CD4-positive, alpha-beta T cell (primary cell): ENCODE results near the gene AMBRA1. TPM values are rescaled to one million over a fixed set of nuclear protein-coding genes. Genes with fewer than 3 reads are reported as not detected.

Experiments used
- ATAC-seq: fragments of 200-7000 bp; cut with Tn5 transposase; one replicate; pipeline ENCODE4 v1.10.0; 2022; ENCODE audit warnings: mild to moderate bottlenecking; ENCODE audit not compliant: poor library complexity
- CTCF ChIA-PET: fragments of 350-600 bp; sonication (Branson Sonifier 250); formaldehyde crosslinking; loops from one replicate; lab custom pipeline; 2021; ENCODE audit warnings: antibody characterized with exemption, inconsistent platforms; lab: Charles Lee
- POLR2A ChIA-PET: fragments of 350-600 bp; sonication (Branson Sonifier 250); formaldehyde crosslinking; loops from one replicate; lab custom pipeline; 2021; ENCODE audit warnings: antibody characterized with exemption, inconsistent platforms; lab: Charles Lee
- DNase-seq, 14 experiments: peaks; one replicate each; pipeline ENCODE4 v3.0.0-alpha.2; 2013 to 2020; ENCODE audit warnings: mixed read lengths in 2 of 14
- H3K27ac ChIP-seq, 2 donors: one replicate each; pipeline versions ENCODE4 v1.5.1 to v1.7.0; 2013; ENCODE audit warnings: low read length in 2 of 2, low read depth in 1 of 2, mild to moderate bottlenecking in 1 of 2
- H3K27me3 ChIP-seq, 2 experiments: 1 replicate in 1 of 2; 2 replicates in 1 of 2; pipeline versions ENCODE4 v1.6.1 to v1.7.0; 2013; ENCODE audit warnings: low read length in 2 of 2, control low read depth in 1 of 2, mild to moderate bottlenecking in 1 of 2, moderate library complexity in 1 of 2; ENCODE audit not compliant: insufficient read depth in 2 of 2, control insufficient read depth in 1 of 2
- H3K36me3 ChIP-seq: one replicate; pipeline ENCODE4 v1.6.1; 2013; ENCODE audit warnings: low read length, control low read depth; ENCODE audit not compliant: insufficient read depth
- H3K4me1 ChIP-seq: one replicate; pipeline ENCODE4 v1.6.1; 2013; ENCODE audit warnings: low read length, control low read depth; ENCODE audit not compliant: insufficient read depth
- H3K4me3 ChIP-seq: one replicate; pipeline ENCODE4 v1.5.1; 2013; ENCODE audit warnings: mild to moderate bottlenecking, low read length, moderate library complexity
- H3K9me3 ChIP-seq, 2 experiments: 1 replicate in 1 of 2; 2 replicates in 1 of 2; pipeline versions ENCODE4 v1.6.1 to v1.7.0; 2013; ENCODE audit warnings: low read length in 2 of 2, mild to moderate bottlenecking in 2 of 2, control low read depth in 1 of 2, moderate library complexity in 1 of 2; ENCODE audit not compliant: control insufficient read depth in 1 of 2, insufficient read depth in 1 of 2
- H3K27ac Mint-ChIP-seq: one replicate; pipeline ENCODE4 v1.8.0; 2020; ENCODE audit warnings: mixed read lengths
- H3K27me3 Mint-ChIP-seq: one replicate; pipeline ENCODE4 v1.8.0; 2021; ENCODE audit warnings: mixed read lengths
- H3K36me3 Mint-ChIP-seq: one replicate; pipeline ENCODE4 v1.8.0; 2021; ENCODE audit warnings: low read depth, mixed read lengths
- H3K4me1 Mint-ChIP-seq: one replicate; pipeline ENCODE4 v1.8.0; 2021; ENCODE audit warnings: low read depth, mixed read lengths
- H3K4me3 Mint-ChIP-seq: one replicate; pipeline ENCODE4 v1.8.0; 2020; ENCODE audit warnings: mild to moderate bottlenecking, mixed read lengths
- H3K9me3 Mint-ChIP-seq: one replicate; pipeline ENCODE4 v1.8.0; 2020; ENCODE audit warnings: mixed read lengths
- intact Hi-C, 2 experiments: fragments of 100-400 bp; cut with DNase I in 1 of 2; cut with micrococcal nuclease in 1 of 2; formaldehyde crosslinking; loops; one replicate each; pipeline versions ENCODE4 v1.15.1 to v1.9.0; 2023 to 2025; cut with DNase I, micrococcal nuclease
- total RNA-seq, 174 experiments: library from RNA in 2 of 174; stranded (reverse) in 2 of 174; gene quantifications; one replicate each; pipeline ENCODE4 v1.2.3 and lab custom pipeline; 2021 to 2026
- TF ChIP-seq, protein P1 (sequence below): fragments of 200-600 bp; IDR thresholded peaks from one replicate; pipeline ENCODE4 v1.8.0; 2022; ENCODE audit warnings: antibody characterized with exemption, mild to moderate bottlenecking

AMBRA1 gene
- total RNA-seq, 2 experiments from 2014 or later, result 29.4 to 31.9 TPM

DNA sequence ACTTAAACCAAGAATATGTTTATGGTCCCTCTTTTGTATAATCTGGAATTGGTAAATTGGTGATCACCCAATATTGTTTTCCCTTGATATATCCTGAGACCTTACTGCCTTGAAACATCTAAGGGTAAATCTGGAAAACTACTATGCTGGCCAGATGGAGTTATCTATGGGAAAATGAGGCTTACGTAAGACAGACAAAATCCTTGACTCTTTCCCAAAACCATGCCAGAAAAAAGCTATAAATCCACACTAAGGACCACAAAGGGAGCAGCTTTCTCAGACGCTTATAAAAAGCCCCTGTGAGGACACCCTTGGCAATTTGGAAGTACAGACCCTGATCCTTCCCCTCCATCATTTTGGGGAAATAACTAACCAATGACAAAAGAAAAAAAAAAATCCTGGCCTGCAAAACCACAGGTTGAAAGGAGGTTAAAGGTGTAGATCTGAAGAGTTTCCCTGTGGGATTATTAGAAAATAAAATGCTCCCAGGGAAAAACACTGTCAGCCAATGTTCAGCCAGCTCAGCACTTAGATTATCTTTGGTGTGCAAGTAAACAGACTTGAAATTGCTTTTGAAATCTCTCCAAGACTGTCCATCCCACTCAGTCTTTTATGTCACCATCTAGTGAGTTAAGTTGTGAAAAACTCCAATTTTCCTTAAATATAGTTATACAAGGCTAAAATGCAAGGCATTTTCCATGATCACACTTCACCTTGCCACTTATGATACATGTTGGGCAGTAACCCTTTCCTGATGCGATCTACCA is 6.6 kb upstream of the AMBRA1 start:
- Mint-ChIP-seq H3K27ac (no peak overlapping the region), H3K4me3 (no peak overlapping the region), H3K36me3 (peaks cover 5% of the 10 kb centered on the region), H3K27me3 (no peaks in the 10 kb centered on the region), H3K4me1 (no peaks in the 10 kb centered on the region), H3K9me3 (no peaks in the 10 kb centered on the region)
- H3K4me1 ChIP-seq, result no peaks in the 10 kb centered on the region
- no peak overlapping the region for H3K27ac ChIP-seq
- intact Hi-C loops, result no loop called here
- H3K9me3 ChIP-seq, result no peaks in the 10 kb centered on the region
- TF ChIP-seq, protein P1, sequence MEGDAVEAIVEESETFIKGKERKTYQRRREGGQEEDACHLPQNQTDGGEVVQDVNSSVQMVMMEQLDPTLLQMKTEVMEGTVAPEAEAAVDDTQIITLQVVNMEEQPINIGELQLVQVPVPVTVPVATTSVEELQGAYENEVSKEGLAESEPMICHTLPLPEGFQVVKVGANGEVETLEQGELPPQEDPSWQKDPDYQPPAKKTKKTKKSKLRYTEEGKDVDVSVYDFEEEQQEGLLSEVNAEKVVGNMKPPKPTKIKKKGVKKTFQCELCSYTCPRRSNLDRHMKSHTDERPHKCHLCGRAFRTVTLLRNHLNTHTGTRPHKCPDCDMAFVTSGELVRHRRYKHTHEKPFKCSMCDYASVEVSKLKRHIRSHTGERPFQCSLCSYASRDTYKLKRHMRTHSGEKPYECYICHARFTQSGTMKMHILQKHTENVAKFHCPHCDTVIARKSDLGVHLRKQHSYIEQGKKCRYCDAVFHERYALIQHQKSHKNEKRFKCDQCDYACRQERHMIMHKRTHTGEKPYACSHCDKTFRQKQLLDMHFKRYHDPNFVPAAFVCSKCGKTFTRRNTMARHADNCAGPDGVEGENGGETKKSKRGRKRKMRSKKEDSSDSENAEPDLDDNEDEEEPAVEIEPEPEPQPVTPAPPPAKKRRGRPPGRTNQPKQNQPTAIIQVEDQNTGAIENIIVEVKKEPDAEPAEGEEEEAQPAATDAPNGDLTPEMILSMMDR, result no peak
- ChIA-PET CTCF (no interaction called here), POLR2A (interaction anchor here (0.6 to 1.7 kb wide), 2 partner anchors 17 to 310 kb away, joined by 3 to 6 read pairs; partner anchors contain the start of genes ATG13 and HARBI1)
- no peaks in the 10 kb centered on the region for H3K27me3 ChIP-seq
- H3K4me3 ChIP-seq, result no peak overlapping the region
- H3K36me3 ChIP-seq, result peaks cover 7% of the 10 kb centered on the region
- no peak for DNase-seq
- ATAC-seq, result no peak

DNA sequence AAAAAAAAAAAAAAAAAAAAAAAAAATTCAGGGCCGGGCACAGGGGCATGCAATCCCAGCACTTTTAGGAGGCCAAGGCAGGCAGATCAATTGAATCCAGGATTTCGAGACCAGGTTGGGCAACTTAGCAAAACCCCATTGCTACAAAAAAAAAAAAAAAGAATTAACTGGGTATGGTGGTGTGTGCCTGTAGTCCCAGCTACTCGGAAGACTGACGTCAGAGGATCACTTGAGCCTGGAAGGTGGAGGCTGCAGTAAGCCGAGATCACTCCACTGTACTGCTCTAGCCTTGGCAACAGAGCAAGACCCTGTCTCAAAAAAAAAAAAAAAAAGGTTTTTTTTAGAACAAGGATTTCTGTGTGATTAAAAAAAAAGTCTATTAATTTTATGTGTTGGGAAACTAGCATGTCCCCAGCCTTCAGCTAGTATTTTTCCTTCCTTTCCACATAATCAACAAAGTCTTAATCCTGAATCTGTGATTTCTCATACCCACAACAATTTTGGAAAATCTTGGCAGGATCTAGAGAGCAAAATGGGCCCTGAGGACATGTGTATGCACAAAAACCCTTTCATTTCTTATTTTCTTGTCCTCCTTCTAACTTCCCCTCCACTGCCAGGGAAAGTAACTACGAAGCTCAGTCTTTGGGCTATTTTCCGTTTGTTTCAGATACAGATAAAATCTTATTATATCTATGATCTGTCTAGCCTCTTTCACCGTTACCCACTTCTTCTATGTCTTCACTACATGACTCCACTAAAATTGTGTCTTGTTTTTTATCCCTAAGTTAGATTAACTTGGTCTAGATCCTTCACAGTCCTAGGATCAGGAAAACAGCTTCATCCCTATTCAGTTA is 5.7 kb upstream of the AMBRA1 start:
- Mint-ChIP-seq H3K36me3 (peaks cover 5% of the 10 kb centered on the region), H3K4me1 (no peaks in the 10 kb centered on the region), H3K4me3 (no peak overlapping the region), H3K27me3 (no peaks in the 10 kb centered on the region), H3K27ac (no peak overlapping the region), H3K9me3 (no peaks in the 10 kb centered on the region)
- intact Hi-C loops, result loop anchor here in 1 of 2 experiments (10.0 kb wide), 1 partner anchor 335 kb away; the partner anchor contains the start of gene CSTPP1
- ChIA-PET POLR2A (interaction anchor here (0.6 to 1.7 kb wide), 2 partner anchors 18 to 309 kb away, joined by 3 to 6 read pairs; partner anchors contain the start of genes ATG13 and HARBI1), CTCF (no interaction called here)
- TF ChIP-seq, protein P1, result no peak
- ATAC-seq (no peak), DNase-seq (no peak)
- peaks cover 7% of the 10 kb centered on the region for H3K36me3 ChIP-seq
- H3K27ac ChIP-seq, result no peak overlapping the region
- H3K27me3 ChIP-seq, result no peaks in the 10 kb centered on the region
- no peaks in the 10 kb centered on the region for H3K9me3 ChIP-seq
- no peaks in the 10 kb centered on the region for H3K4me1 ChIP-seq
- H3K4me3 ChIP-seq, result no peak overlapping the region

DNA sequence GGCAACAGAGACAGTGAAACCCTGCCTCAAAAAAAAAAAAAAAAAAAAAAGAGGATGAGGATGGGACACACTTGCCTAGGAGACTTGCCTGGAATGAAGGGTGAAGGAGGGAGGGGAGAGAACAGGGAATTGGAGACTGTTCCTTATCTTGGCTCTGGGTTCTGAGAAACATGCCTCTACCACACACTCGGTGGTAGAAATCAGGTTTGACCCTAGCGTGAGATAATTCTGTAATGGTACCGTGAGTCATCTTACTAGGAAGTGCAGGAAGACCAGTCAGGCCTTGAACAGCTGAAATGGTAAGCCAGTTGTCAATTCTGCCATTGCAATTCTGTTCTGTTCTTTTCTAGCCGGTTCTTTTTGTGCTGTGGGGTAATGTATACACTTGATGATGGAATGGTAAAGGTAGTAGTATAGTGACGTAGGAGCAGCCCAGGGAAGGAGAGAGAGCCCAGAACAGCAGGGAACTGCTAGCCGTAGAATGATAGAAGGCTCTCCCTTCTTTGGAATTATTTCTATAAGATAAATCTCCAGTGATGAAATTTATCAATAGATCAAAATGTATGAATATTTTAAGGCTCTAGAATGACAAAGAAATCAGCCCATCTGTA is 3.9 kb upstream of the AMBRA1 start:
- Histone ChIP-seq H3K27ac (no peak overlapping the region), H3K4me1 (peaks cover 7% of the 10 kb centered on the region), H3K27me3 (no peaks in the 10 kb centered on the region), H3K9me3 (no peaks in the 10 kb centered on the region), H3K4me3 (no peak overlapping the region), H3K36me3 (no peaks in the 10 kb centered on the region)
- ATAC-seq, result no peak
- ChIA-PET POLR2A (no interaction called here), CTCF (no interaction called here)
- DNase-seq, result no peak
- peak overlapping the region; percentile 34 for H3K4me3 Mint-ChIP-seq
- H3K27me3 Mint-ChIP-seq, result no peaks in the 10 kb centered on the region
- TF ChIP-seq, protein P1, result no peak
- intact Hi-C loops, result loop anchor here in 1 of 2 experiments (10.0 kb wide), 1 partner anchor 337 kb away; the partner anchor contains the start of gene CSTPP1
- H3K9me3 Mint-ChIP-seq, result no peaks in the 10 kb centered on the region
- no peak overlapping the region for H3K27ac Mint-ChIP-seq
- H3K4me1 Mint-ChIP-seq, result peaks cover 16% of the 10 kb centered on the region
- H3K36me3 Mint-ChIP-seq, result peaks cover 15% of the 10 kb centered on the region
